GM19351 (cell line): ENCODE measurements around the gene TMC8.
"Not testable (repeated sequence)": the region's sequence is repeated elsewhere in the genome, so short reads cannot be mapped to it uniquely, and the experiment has no call there.

ENCODE experiments used
- ATAC-seq: cut with Tn5 transposase; IDR thresholded peaks from one replicate; pipeline ENCODE4 v1.9.1; 2021; ENCODE audit warnings: mild to moderate bottlenecking, moderate library complexity; ENCODE audit not compliant: unreplicated experiment

TMC8 gene, protein sequence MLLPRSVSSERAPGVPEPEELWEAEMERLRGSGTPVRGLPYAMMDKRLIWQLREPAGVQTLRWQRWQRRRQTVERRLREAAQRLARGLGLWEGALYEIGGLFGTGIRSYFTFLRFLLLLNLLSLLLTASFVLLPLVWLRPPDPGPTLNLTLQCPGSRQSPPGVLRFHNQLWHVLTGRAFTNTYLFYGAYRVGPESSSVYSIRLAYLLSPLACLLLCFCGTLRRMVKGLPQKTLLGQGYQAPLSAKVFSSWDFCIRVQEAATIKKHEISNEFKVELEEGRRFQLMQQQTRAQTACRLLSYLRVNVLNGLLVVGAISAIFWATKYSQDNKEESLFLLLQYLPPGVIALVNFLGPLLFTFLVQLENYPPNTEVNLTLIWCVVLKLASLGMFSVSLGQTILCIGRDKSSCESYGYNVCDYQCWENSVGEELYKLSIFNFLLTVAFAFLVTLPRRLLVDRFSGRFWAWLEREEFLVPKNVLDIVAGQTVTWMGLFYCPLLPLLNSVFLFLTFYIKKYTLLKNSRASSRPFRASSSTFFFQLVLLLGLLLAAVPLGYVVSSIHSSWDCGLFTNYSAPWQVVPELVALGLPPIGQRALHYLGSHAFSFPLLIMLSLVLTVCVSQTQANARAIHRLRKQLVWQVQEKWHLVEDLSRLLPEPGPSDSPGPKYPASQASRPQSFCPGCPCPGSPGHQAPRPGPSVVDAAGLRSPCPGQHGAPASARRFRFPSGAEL

GRCh38 chr17:78130437-78131101 is at the start of gene TMC8:
Gene TMC8, plus strand, starts transcription at chr17:78130771. Its CDS starts 818 bp downstream, at chr17:78131589.
- no peak for ATAC-seq

- ATAC-seq = no peak
These were observed 49.0 kb upstream of the TMC8 start for GRCh38 chr17:78081551-78081950.

GRCh38 chr17:78082355-78082872 is 48.2 kb upstream of the TMC8 start:
- ATAC-seq = not testable (repeated sequence)

- no peak for ATAC-seq
These were observed 47.6 kb upstream of the TMC8 start for GRCh38 chr17:78082988-78083387.

- no peak for ATAC-seq
These were observed 43.8 kb upstream of the TMC8 start for GRCh38 chr17:78086740-78087139.

DNA sequence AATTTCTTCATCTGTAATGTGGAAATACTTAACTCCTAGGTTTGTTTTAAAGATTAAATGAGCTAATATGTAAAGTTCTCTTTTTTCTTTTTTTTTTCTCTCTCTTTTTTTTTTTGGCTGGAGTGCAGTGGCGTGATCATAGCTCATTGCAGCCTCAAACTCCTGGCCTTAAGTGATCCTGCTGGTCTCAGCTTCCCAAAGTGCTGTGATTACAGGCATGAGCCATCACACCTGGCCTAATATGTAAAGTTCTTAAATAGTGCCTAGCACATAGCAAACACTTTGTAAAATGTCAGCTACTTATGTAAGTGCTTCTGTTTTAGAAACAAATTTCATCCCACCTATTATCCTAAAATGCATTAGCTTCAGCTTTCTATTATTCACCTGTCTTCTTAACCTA is 42.0 kb upstream of the TMC8 start:
- no peak for ATAC-seq

DNA sequence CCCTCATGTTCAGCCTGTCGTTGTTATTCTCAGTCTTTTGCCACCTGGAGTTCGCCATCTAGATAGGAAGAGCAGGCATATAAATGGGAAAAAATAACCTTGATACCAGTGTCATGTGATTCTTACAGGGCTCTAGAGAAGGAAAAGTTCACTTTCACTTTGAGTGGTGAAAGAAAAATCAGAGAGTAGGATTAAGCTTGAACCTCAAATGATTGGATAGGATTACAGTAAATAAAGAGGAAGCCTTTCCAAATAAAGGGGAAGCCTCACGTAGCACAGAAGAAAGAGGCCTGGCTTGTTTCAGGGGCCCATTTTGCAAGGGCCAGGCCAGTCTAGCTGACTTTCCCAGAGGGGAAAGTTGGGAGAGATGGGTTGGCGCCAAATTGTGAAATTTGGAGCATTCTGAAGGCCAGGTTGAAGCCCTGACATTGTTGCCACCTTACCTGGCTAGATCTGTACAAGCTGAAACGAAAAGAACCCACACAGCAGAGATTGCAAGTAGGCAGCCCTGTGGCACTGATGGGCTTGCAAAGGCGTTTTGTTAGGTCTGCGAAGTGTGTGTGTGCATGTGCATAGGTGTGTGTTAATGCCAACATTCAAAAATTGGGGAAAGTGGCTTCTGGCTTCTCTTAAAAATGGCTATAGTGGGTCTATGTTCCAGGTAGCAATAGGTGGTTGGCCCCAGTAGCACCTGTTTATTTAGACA is 40.8 kb upstream of the TMC8 start:
- ATAC-seq = no peak

- ATAC-seq = no peak
These were observed 37.7 kb upstream of the TMC8 start for GRCh38 chr17:78092794-78093324.

DNA sequence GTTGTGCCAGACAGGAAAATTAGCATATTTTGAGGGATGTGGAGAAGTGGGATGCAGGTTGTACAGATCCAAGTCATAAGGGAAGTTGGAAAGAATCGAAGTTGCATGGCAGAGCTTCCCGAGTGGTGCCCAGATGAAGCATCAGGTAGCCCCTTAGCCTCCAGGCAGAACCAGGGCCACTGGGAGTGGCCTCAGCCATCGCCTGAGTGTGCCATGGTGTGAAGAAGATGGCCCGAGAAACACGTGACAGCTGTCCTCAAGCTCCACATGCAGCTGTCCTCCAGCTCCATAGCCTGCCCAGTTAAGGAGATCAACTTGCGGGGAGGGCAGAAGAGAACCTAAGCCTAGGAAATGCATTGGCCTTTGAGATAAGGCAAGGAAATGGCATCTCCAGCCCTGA is 35.5 kb upstream of the TMC8 start:
- ATAC-seq = no peak

GRCh38 chr17:78096093-78096492 is 34.5 kb upstream of the TMC8 start:
- no peak for ATAC-seq

- ATAC-seq = no peak
These were observed 29.5 kb upstream of the TMC8 start for GRCh38 chr17:78101112-78101511.

- no peak for ATAC-seq
These were observed 29.0 kb upstream of the TMC8 start for GRCh38 chr17:78101542-78101941.

GRCh38 chr17:78103311-78103710 is 27.3 kb upstream of the TMC8 start:
- ATAC-seq = no peak

- ATAC-seq = no peak
These were observed 26.0 kb upstream of the TMC8 start for GRCh38 chr17:78104540-78104941.

GRCh38 chr17:78105101-78105500 is 25.5 kb upstream of the TMC8 start:
- ATAC-seq = no peak

DNA sequence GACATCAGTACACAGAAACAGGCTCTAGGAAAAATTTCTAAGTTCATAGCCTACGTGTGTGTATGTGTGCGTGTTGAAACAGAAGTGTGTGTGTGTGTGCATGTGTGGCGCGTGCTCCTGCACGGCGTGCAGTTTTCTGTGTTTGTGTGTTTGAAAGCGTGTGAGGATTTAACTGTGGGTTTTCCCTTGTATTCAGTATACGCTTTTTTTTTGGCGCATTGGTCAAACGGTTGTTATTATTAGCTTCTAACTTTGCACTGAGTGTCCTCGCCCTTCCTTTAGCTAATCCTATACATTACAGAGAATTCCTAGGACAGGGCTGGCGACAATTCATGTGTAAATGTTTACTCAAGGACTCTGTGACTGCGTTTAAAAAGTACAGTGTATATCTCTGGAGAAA is 25.0 kb upstream of the TMC8 start:
- ATAC-seq = no peak

- no peak for ATAC-seq
These were observed 24.4 kb upstream of the TMC8 start for GRCh38 chr17:78106211-78106610.

DNA sequence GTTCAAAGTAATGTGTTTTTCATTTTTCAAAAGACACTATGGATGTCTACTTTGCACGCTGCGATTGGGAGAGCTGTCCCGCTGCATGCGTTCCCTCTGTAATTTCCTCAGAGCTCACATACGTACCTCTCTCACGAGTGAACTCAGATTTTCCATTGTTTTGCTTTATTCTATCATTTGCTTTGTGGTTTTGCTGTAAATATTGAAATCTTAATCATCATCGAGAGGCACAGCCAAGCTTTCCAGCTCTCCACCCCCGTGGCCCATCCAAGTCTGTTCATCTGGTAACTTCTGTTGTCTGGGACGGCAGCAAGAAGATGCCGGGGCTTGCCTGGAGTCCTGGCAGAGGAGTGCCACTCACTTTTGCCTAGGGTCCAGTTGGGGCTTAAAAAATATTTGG is 23.1 kb upstream of the TMC8 start:
- no peak for ATAC-seq

DNA sequence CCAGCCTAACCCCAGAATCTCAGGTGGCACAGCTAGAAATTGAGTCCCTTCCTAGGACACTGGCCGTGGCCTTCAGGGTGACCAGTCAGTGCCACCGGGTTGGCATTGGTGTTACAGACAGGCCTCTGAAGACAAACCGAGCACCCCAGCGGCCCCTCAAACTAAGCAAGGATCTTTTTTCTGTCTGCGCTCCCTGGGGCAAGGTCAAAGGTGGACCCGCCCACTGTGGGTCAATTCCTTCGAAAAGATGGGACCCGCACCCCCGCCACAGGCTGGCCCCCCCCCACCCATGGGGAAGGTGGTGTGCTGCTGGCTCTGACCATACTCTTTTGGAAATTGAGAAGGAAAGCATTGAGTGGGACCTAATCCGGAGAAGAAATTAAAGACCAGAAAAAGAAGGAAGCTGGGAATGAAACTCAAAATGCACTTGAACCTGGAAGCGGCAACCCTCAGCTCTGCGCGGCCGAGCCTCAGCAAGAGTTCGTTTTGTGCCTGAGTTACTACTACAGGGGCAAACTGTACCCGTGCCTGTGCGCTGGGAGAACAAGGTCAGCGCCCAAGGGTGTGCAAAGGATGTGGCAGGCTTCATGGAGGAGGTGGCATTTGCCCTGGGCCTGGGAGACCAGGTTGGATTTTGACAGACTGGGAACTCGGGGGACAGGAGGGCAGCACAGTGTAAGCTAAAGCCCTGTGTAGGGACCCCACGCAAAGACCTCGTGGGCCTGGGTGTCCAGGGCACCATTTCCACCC is 22.4 kb upstream of the TMC8 start:
- no peak for ATAC-seq
